H1 (cell line): ENCODE measurements around the gene PPFIBP2. TPM values are rescaled to one million over a fixed set of nuclear protein-coding genes. Genes with fewer than 3 reads are reported as not detected.

Experiments used
- ATF2 ChIP-seq: IDR thresholded peaks from 2 replicates; pipeline ENCODE4 v1.6.1; 2012; ENCODE audit warnings: low read length, inconsistent platforms
- GTF2F1 ChIP-seq: IDR thresholded peaks from 2 replicates; pipeline ENCODE4 v1.6.1; 2012; ENCODE audit warnings: low read depth, low read length, improper control_type of control experiment, borderline replicate concordance
- JUN ChIP-seq: IDR thresholded peaks from 2 replicates; pipeline ENCODE4 v1.6.1; 2011; ENCODE audit warnings: low read depth, mild to moderate bottlenecking, improper control_type of control experiment, low read length
- JUND ChIP-seq: IDR thresholded peaks from 2 replicates; pipeline ENCODE4 v1.6.1; 2011; ENCODE audit warnings: mild to moderate bottlenecking, improper control_type of control experiment, low read length
- SAP30 ChIP-seq: fragments of 300-600 bp; sonication (generic); IDR thresholded peaks from 2 replicates; pipeline ENCODE4 v1.7.1; 2012; ENCODE audit warnings: low read length, moderate library complexity, mild to moderate bottlenecking, inconsistent platforms; ENCODE audit not compliant: insufficient read depth, insufficient replicate concordance
- SIN3A ChIP-seq, 2 experiments: IDR thresholded peaks in 1 of 2; conservative IDR thresholded peaks in 1 of 2; 2 replicates each; pipeline ENCODE4 v1.6.1; 2011 to 2012; ENCODE audit warnings: low read length in 2 of 2, improper control_type of control experiment in 1 of 2, low read depth in 1 of 2, mild to moderate bottlenecking in 1 of 2
- SIRT6 ChIP-seq: IDR thresholded peaks from one replicate; pipeline ENCODE4 v1.7.1; 2012; ENCODE audit warnings: low read length, inconsistent platforms
- polyA plus RNA-seq, 7 experiments: library from polyadenylated mRNA; depleted of rRNA in 3 of 7; stranded (reverse) in 5 of 7; unstranded in 2 of 7; fragments of >200 nt in 5 of 7; fragments of 200-250 nt in 2 of 7; gene quantifications; 1 replicate in 5 of 7; 2 replicates in 1 of 7; 4 replicates in 1 of 7; pipeline versions ENCODE4 v1.2.1 to v1.2.3, GENCODE V29; 2011 to 2013; ENCODE audit warnings: missing spikeins in 2 of 7, mixed read lengths in 2 of 7
- total RNA-seq: library from RNA; stranded (reverse); fragmentation: NEBNext Ultra II Directional; extraction: Animal tissue kit (Norgen Biotek cat#: 25700); gene quantifications from 2 replicates; pipeline ENCODE4 v1.2.1, GENCODE V29; 2021

The PPFIBP2 gene
- total and polyA plus RNA-seq, 2 of the 8 experiments (the other 6 are each of a cell fraction or from before 2014, with no cell fraction given): 5.5 to 9.8 TPM

- TF ChIP-seq SAP30 (no peak), JUND (no peak), ATF2 (no peak), GTF2F1 (no peak), SIRT6 (no peak), SIN3A (conservative IDR thresholded peaks at IDR 0.05 in 1 of 2, IDR thresholded peaks at IDR 0.05 in 1 of 2; ENCODE audit: low read depth in 1 of 2, low read length in 2 of 2) (no peak), JUN (no peak)
These were observed 176.8 kb downstream of the PPFIBP2 start (continued) for GRCh38 chr11:7690648-7691047.
